ENCODE measurements around the gene SPINT3. TPM values are rescaled to one million over a fixed set of nuclear protein-coding genes. Genes with fewer than 3 reads are reported as not detected.

The SPINT3 gene
- total and polyA plus RNA-seq, 11 donors: not detected

DNA sequence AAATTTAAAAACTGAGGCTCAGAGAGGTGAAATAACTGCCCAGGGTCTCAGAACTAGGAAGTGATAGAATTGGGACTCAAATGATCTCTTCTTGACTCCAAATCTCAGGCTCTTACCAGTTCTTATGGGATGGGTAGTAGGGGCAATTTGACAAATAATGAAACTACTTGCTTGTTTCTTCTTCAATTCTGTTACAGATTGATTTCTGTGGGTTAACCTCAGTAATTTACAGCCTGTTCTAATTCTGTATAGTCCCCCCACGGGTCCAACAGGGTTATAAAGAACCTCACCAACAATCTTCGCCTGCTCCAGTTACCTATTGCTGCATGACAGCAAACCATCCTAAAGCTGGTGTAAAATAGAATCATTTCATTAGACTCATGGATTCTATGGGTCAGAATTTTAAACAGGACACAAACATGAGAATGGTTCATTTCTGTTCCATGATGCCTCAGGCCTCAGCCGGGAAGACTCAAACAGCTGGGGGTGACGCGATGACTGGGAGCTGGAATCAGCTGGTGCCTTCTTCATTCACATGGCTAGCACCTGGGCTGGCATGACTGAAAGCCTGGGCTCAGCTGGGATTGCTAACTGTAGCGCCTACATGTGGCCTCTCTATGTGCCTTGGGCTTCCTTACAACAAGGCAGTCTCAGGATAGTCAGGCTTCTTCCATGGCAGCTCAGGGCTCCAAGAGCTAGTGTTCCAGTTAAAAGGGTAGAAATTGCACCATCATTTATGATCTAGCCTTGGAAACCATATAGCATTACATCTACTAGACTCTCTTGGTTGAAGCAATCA is 52.5 kb downstream of the SPINT3 start:
- H3K36me3 ChIP-seq: no peaks in the 10 kb centered on the region
- WGBS, 4 donors: 70 to 87% (median 77%) methylated on average over 6 of the region's 6 CpGs
- TF ChIP-seq, protein P1, sequence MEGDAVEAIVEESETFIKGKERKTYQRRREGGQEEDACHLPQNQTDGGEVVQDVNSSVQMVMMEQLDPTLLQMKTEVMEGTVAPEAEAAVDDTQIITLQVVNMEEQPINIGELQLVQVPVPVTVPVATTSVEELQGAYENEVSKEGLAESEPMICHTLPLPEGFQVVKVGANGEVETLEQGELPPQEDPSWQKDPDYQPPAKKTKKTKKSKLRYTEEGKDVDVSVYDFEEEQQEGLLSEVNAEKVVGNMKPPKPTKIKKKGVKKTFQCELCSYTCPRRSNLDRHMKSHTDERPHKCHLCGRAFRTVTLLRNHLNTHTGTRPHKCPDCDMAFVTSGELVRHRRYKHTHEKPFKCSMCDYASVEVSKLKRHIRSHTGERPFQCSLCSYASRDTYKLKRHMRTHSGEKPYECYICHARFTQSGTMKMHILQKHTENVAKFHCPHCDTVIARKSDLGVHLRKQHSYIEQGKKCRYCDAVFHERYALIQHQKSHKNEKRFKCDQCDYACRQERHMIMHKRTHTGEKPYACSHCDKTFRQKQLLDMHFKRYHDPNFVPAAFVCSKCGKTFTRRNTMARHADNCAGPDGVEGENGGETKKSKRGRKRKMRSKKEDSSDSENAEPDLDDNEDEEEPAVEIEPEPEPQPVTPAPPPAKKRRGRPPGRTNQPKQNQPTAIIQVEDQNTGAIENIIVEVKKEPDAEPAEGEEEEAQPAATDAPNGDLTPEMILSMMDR (IDR thresholded peaks at IDR 0.05): no peak
- TF ChIP-seq POLR2A (IDR thresholded peaks at IDR 0.05): no peak

More for the DNA sequence above, 52.5 kb downstream of the SPINT3 start:
- peaks cover 0 to 38% (median 10%) of the 10 kb centered on the region in 9 donors for H3K27me3 ChIP-seq
- no peak overlapping the region for H3K4me3 ChIP-seq
- H3K4me1 ChIP-seq: no peaks in the 10 kb centered on the region
- no peak overlapping the region for H3K27ac ChIP-seq
- ATAC-seq: no peak
- no peaks in the 10 kb centered on the region for H3K9me3 ChIP-seq
- intact Hi-C loops (cut with DNase I): loop anchor here in 2 of 10 donors (10.0 kb wide), 2 partner anchors 292 to 312 kb away; no protein-coding TSS in a partner anchor
- DNase-seq: no peak

Other genes with a start within 250 kb of the SPINT3 start
- gene RBPJL, start 208.8 kb downstream of the SPINT3 start, total RNA-seq: not detected
- gene RBPJL, start 208.8 kb downstream of the SPINT3 start, polyA plus RNA-seq: not detected
- gene MATN4, start 207.3 kb downstream of the SPINT3 start, total RNA-seq: not detected
- not detected for gene MATN4, start 207.3 kb downstream of the SPINT3 start, polyA plus RNA-seq
- gene SDC4, start 167.2 kb downstream of the SPINT3 start, total RNA-seq: 100 to 1,000 TPM in 2 of 9 donors, 10 to 100 TPM in 7; 62.1 to 140 (median 94.1) TPM
- gene SDC4, start 167.2 kb downstream of the SPINT3 start, polyA plus RNA-seq: 100 to 1,000 TPM in 1 of 2 donors, 10 to 100 TPM in 1; 44.3 to 139 TPM
- gene SYS1, start 152.5 kb downstream of the SPINT3 start, total RNA-seq: 10 to 100 TPM; 16.4 to 54.0 (median 23.0) TPM
- 10 to 100 TPM; 12.6 to 68.8 TPM for gene SYS1, start 152.5 kb downstream of the SPINT3 start, polyA plus RNA-seq
- gene TP53TG5, start 137.3 kb downstream of the SPINT3 start, total RNA-seq: 1 to 10 TPM in 2 of 9 donors, under 1 TPM in 5, not detected in 2; 0.32 to 3.2 (median 0.76) TPM
- 1 to 10 TPM in 1 of 2 donors, under 1 TPM in 1; 0.40 to 1.5 TPM for gene TP53TG5, start 137.3 kb downstream of the SPINT3 start, polyA plus RNA-seq
- gene DBNDD2, start 107.3 kb downstream of the SPINT3 start, total RNA-seq: 100 to 1,000 TPM; 209 to 395 (median 346) TPM
- 100 to 1,000 TPM; 331 to 423 TPM for gene DBNDD2, start 107.3 kb downstream of the SPINT3 start, polyA plus RNA-seq
- 100 to 1,000 TPM; 124 to 224 (median 165) TPM for gene PIGT, start 99.5 kb downstream of the SPINT3 start, total RNA-seq
- 100 to 1,000 TPM; 106 to 175 TPM for gene PIGT, start 99.5 kb downstream of the SPINT3 start, polyA plus RNA-seq
- gene WFDC2, start 45.9 kb downstream of the SPINT3 start, total RNA-seq: 1 to 10 TPM in 1 of 9 donors, under 1 TPM in 1, not detected in 7; 0.77 to 4.7 TPM
- under 1 TPM in 1 of 2 donors, not detected in 1; 0.51 TPM for gene WFDC2, start 45.9 kb downstream of the SPINT3 start, polyA plus RNA-seq
- gene WFDC6, start 23.9 kb upstream of the SPINT3 start, total RNA-seq: not detected
- not detected for gene WFDC6, start 23.9 kb upstream of the SPINT3 start, polyA plus RNA-seq
- under 1 TPM in 1 of 9 donors, not detected in 8; 0.20 TPM for gene EPPIN, start 31.8 kb upstream of the SPINT3 start, total RNA-seq
- gene EPPIN, start 31.8 kb upstream of the SPINT3 start, polyA plus RNA-seq: not detected
- gene WFDC8, start 63.7 kb upstream of the SPINT3 start, total RNA-seq: not detected
- not detected for gene WFDC8, start 63.7 kb upstream of the SPINT3 start, polyA plus RNA-seq
- gene WFDC10A, start 114.1 kb upstream of the SPINT3 start, total RNA-seq: not detected
- not detected for gene WFDC10A, start 114.1 kb upstream of the SPINT3 start, polyA plus RNA-seq
- gene WFDC9, start 115.7 kb upstream of the SPINT3 start, total RNA-seq: not detected
- gene WFDC9, start 115.7 kb upstream of the SPINT3 start, polyA plus RNA-seq: not detected
- gene WFDC11, start 154.6 kb upstream of the SPINT3 start, total RNA-seq: not detected
- gene WFDC11, start 154.6 kb upstream of the SPINT3 start, polyA plus RNA-seq: not detected
- not detected for gene WFDC13, start 186.4 kb upstream of the SPINT3 start, total RNA-seq
- gene WFDC13, start 186.4 kb upstream of the SPINT3 start, polyA plus RNA-seq: not detected
- gene WFDC10B, start 189.4 kb upstream of the SPINT3 start, total RNA-seq: not detected
- gene WFDC10B, start 189.4 kb upstream of the SPINT3 start, polyA plus RNA-seq: not detected
- not detected for gene SPINT4, start 206.7 kb upstream of the SPINT3 start, total RNA-seq
- gene SPINT4, start 206.7 kb upstream of the SPINT3 start, polyA plus RNA-seq: not detected